ENCODE data around the gene NSDHL. TPM values are rescaled to one million over a fixed set of nuclear protein-coding genes. Genes with fewer than 3 reads are reported as not detected.

NSDHL gene
- total RNA-seq, 1 experiment from 2014 or later, result 52.0 TPM

- BruUV-seq (replicated peaks), result no TSS peak
- CTCF ChIA-PET, result no interaction called here
Observed at GRCh38 chrX:152842772-152843338, 12.0 kb downstream of the NSDHL start.

GRCh38 chrX:152843852-152844251 is 13.0 kb downstream of the NSDHL start:
- intact Hi-C loops (cut with micrococcal nuclease; ENCODE audit: unreplicated experiment), result no loop called here
- H3K4me3 ChIP-seq (ENCODE audit: low read depth, low read length, poor library complexity, severe bottlenecking), result no peak overlapping the region
- BruUV-seq (replicated peaks), result no TSS peak
- H3K27me3 ChIP-seq (replicated peaks; ENCODE audit: insufficient read depth, low read depth, low read length, poor library complexity), result no peaks in the 10 kb centered on the region
- TF ChIP-seq, protein P1, sequence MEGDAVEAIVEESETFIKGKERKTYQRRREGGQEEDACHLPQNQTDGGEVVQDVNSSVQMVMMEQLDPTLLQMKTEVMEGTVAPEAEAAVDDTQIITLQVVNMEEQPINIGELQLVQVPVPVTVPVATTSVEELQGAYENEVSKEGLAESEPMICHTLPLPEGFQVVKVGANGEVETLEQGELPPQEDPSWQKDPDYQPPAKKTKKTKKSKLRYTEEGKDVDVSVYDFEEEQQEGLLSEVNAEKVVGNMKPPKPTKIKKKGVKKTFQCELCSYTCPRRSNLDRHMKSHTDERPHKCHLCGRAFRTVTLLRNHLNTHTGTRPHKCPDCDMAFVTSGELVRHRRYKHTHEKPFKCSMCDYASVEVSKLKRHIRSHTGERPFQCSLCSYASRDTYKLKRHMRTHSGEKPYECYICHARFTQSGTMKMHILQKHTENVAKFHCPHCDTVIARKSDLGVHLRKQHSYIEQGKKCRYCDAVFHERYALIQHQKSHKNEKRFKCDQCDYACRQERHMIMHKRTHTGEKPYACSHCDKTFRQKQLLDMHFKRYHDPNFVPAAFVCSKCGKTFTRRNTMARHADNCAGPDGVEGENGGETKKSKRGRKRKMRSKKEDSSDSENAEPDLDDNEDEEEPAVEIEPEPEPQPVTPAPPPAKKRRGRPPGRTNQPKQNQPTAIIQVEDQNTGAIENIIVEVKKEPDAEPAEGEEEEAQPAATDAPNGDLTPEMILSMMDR (conservative IDR thresholded peaks at IDR 0.05; ENCODE audit: low read depth, low read length), result no peak
- TF ChIP-seq EZH2 (IDR thresholded peaks at IDR 0.05; ENCODE audit: borderline replicate concordance, low read depth, low read length, poor library complexity, severe bottlenecking), result no peak
- ChIA-PET POLR2A (ENCODE audit: low non-redundant PET) (no interaction called here), CTCF (no interaction called here)
- H3K4me1 ChIP-seq (ENCODE audit: insufficient read depth, low read length, poor library complexity, severe bottlenecking), result no peaks in the 10 kb centered on the region
- DNase-seq (ENCODE audit: low spot score), result no peak
- H3K9me3 ChIP-seq (ENCODE audit: low read depth, low read length, poor library complexity, severe bottlenecking), result no peaks in the 10 kb centered on the region
- H3K27ac ChIP-seq (ENCODE audit: low read depth, low read length, poor library complexity, severe bottlenecking), result no peak overlapping the region
- H3K36me3 ChIP-seq (ENCODE audit: insufficient read depth, low read length, poor library complexity, severe bottlenecking), result no peaks in the 10 kb centered on the region

More at GRCh38 chrX:152842772-152843338, 12.0 kb downstream of the NSDHL start:
- Histone ChIP-seq H3K36me3 (ENCODE audit: insufficient read depth, low read length, poor library complexity, severe bottlenecking) (no peaks in the 10 kb centered on the region), H3K9me3 (ENCODE audit: low read depth, low read length, poor library complexity, severe bottlenecking) (no peaks in the 10 kb centered on the region), H3K27me3 (replicated peaks; ENCODE audit: insufficient read depth, low read depth, low read length, poor library complexity) (no peaks in the 10 kb centered on the region), H3K27ac (ENCODE audit: low read depth, low read length, poor library complexity, severe bottlenecking) (no peak overlapping the region), H3K4me3 (ENCODE audit: low read depth, low read length, poor library complexity, severe bottlenecking) (no peak overlapping the region), H3K4me1 (ENCODE audit: insufficient read depth, low read length, poor library complexity, severe bottlenecking) (no peaks in the 10 kb centered on the region)
- no peak for TF ChIP-seq EZH2 (IDR thresholded peaks at IDR 0.05; ENCODE audit: borderline replicate concordance, low read depth, low read length, poor library complexity, severe bottlenecking)
- TF ChIP-seq, protein P1 (conservative IDR thresholded peaks at IDR 0.05; ENCODE audit: low read depth, low read length), result no peak
- POLR2A ChIA-PET (ENCODE audit: low non-redundant PET), result no interaction called here
- no peak for DNase-seq (ENCODE audit: low spot score)
- intact Hi-C loops (cut with micrococcal nuclease; ENCODE audit: unreplicated experiment), result no loop called here

GRCh38 chrX:152844256-152844655 is 13.4 kb downstream of the NSDHL start:
- ChIA-PET POLR2A (ENCODE audit: low non-redundant PET) (no interaction called here), CTCF (no interaction called here)
- no peak overlapping the region for H3K27ac ChIP-seq (ENCODE audit: low read depth, low read length, poor library complexity, severe bottlenecking)
- DNase-seq (ENCODE audit: low spot score), result no peak
- no peak overlapping the region for H3K4me3 ChIP-seq (ENCODE audit: low read depth, low read length, poor library complexity, severe bottlenecking)
- H3K27me3 ChIP-seq (replicated peaks; ENCODE audit: insufficient read depth, low read depth, low read length, poor library complexity), result no peaks in the 10 kb centered on the region
- intact Hi-C loops (cut with micrococcal nuclease; ENCODE audit: unreplicated experiment), result no loop called here
- no peak for TF ChIP-seq EZH2 (IDR thresholded peaks at IDR 0.05; ENCODE audit: borderline replicate concordance, low read depth, low read length, poor library complexity, severe bottlenecking)
- TF ChIP-seq, protein P1 (conservative IDR thresholded peaks at IDR 0.05; ENCODE audit: low read depth, low read length), result no peak
- H3K36me3 ChIP-seq (ENCODE audit: insufficient read depth, low read length, poor library complexity, severe bottlenecking), result no peaks in the 10 kb centered on the region
- H3K9me3 ChIP-seq (ENCODE audit: low read depth, low read length, poor library complexity, severe bottlenecking), result no peaks in the 10 kb centered on the region
- H3K4me1 ChIP-seq (ENCODE audit: insufficient read depth, low read length, poor library complexity, severe bottlenecking), result no peaks in the 10 kb centered on the region
- no TSS peak for BruUV-seq (replicated peaks)
